OCI-M2 (cell line): ENCODE data around the gene PIK3CA.

Source experiments
- DNase-seq: peaks from one replicate; lab custom pipeline; 2025; ENCODE audit not compliant: unreplicated experiment; lab: John Stamatoyannopoulos, UW

Gene PIK3CA

GRCh38 chr3:179156775-179157174, 8.6 kb downstream of the PIK3CA start:
- DNase-seq: no peak

- no peak for DNase-seq
Measured at GRCh38 chr3:179158336-179159039, 10.3 kb downstream of the PIK3CA start.

- no peak for DNase-seq
Measured at GRCh38 chr3:179163503-179163902, 15.3 kb downstream of the PIK3CA start.

GRCh38 chr3:179164857-179165256, 16.7 kb downstream of the PIK3CA start:
- DNase-seq: no peak

GRCh38 chr3:179166561-179167201, 18.5 kb downstream of the PIK3CA start:
- no peak for DNase-seq

GRCh38 chr3:179168918-179169317, 20.8 kb downstream of the PIK3CA start:
- DNase-seq: no peak

GRCh38 chr3:179172546-179172945, 24.4 kb downstream of the PIK3CA start:
- no peak for DNase-seq

GRCh38 chr3:179174316-179174715, 26.2 kb downstream of the PIK3CA start:
- no peak for DNase-seq

GRCh38 chr3:179174898-179175297, 26.7 kb downstream of the PIK3CA start:
- DNase-seq: no peak

- no peak for DNase-seq
Measured at GRCh38 chr3:179175358-179175757, 27.2 kb downstream of the PIK3CA start.

- no peak for DNase-seq
Measured at GRCh38 chr3:179177611-179178010, 29.5 kb downstream of the PIK3CA start.

GRCh38 chr3:179179256-179179655, 31.1 kb downstream of the PIK3CA start:
- DNase-seq: no peak

- DNase-seq: no peak
Measured at GRCh38 chr3:179179979-179180759, 32.0 kb downstream of the PIK3CA start.

- no peak for DNase-seq
Measured at GRCh38 chr3:179181021-179181472, 32.9 kb downstream of the PIK3CA start.

GRCh38 chr3:179181993-179182551, 33.9 kb downstream of the PIK3CA start:
- DNase-seq: no peak

GRCh38 chr3:179182902-179183301, 34.7 kb downstream of the PIK3CA start:
- DNase-seq: no peak

GRCh38 chr3:179184826-179185225, 36.7 kb downstream of the PIK3CA start:
- no peak for DNase-seq

- DNase-seq: no peak
Measured at GRCh38 chr3:179186426-179186825, 38.3 kb downstream of the PIK3CA start.

GRCh38 chr3:179189759-179190158, 41.6 kb downstream of the PIK3CA start:
- no peak for DNase-seq

GRCh38 chr3:179190581-179190980, 42.4 kb downstream of the PIK3CA start:
- DNase-seq: no peak

- no peak for DNase-seq
Measured at GRCh38 chr3:179192542-179192941, 44.4 kb downstream of the PIK3CA start.

GRCh38 chr3:179194931-179195330, 46.8 kb downstream of the PIK3CA start:
- no peak for DNase-seq
